ENCODE data around the gene HOXB7. TPM values are rescaled to one million over a fixed set of nuclear protein-coding genes. Genes with fewer than 3 reads are reported as not detected.

The HOXB7 gene
- total RNA-seq, 1 experiment from 2014 or later = not detected

GRCh38 chr17:48592577-48592976, 18.2 kb downstream of the HOXB7 start (continued):
- TF ChIP-seq E2F1 (CRISPR knock-in tag; IDR thresholded peaks at IDR 0.05) (no peak), ERG (CRISPR knock-in tag; IDR thresholded peaks at IDR 0.05) (no peak)

GRCh38 chr17:48592057-48592514, 18.7 kb downstream of the HOXB7 start:
- Mint-ChIP-seq H3K9me3 (no peaks in the 10 kb centered on the region), H3K27me3 (ENCODE audit: low read depth) (peaks cover 100% of the 10 kb centered on the region; the same call in 1 of the 2 replicates), H3K4me1 (peaks cover 51% of the 10 kb centered on the region), H3K27ac (no peak overlapping the region), H3K36me3 (peaks cover 2% of the 10 kb centered on the region; the same call in 1 of the 2 replicates), H3K4me3 (no peak overlapping the region)
- DNase-seq (ENCODE audit: low spot score) (no peak), ATAC-seq (no peak)
- ChIA-PET CTCF (interaction anchor here (0.7 to 2.5 kb wide), 8 partner anchors 8 to 284 kb away, joined by 3 to 15 read pairs (median 7); partner anchors contain the start of gene HOXB8), POLR2A (no interaction called here)
- no peak for TF ChIP-seq RORB (CRISPR knock-in tag; IDR thresholded peaks at IDR 0.05)
- no peak for TF ChIP-seq ATF2 (CRISPR knock-in tag; IDR thresholded peaks at IDR 0.05; ENCODE audit: borderline replicate concordance, low read depth)
- TF ChIP-seq CDX4 (CRISPR knock-in tag; IDR thresholded peaks at IDR 0.05; ENCODE audit: borderline replicate concordance) = no peak
- TF ChIP-seq NR2C2 (CRISPR knock-in tag; IDR thresholded peaks at IDR 0.05) = no peak
- no peak for TF ChIP-seq SP1 (CRISPR knock-in tag; conservative IDR thresholded peaks at IDR 0.05)
- TF ChIP-seq ZNF423 (CRISPR knock-in tag; IDR thresholded peaks at IDR 0.05) = no peak

GRCh38 chr17:48591255-48592056, 19.4 kb downstream of the HOXB7 start:
- no peak for ATAC-seq
- peaks cover 2% of the 10 kb centered on the region; the same call in 1 of the 2 replicates for H3K36me3 Mint-ChIP-seq
- TF ChIP-seq IRF1 (CRISPR knock-in tag; IDR thresholded peaks at IDR 0.05) (no peak), GRHL2 (CRISPR knock-in tag; IDR thresholded peaks at IDR 0.05; ENCODE audit: insufficient replicate concordance, severe bottlenecking) (no peak), TEAD4 (CRISPR knock-in tag; IDR thresholded peaks at IDR 0.05) (no peak), ZNF317 (CRISPR knock-in tag; IDR thresholded peaks at IDR 0.05; ENCODE audit: borderline replicate concordance, low read depth) (no peak), ELF4 (CRISPR knock-in tag; IDR thresholded peaks at IDR 0.05; ENCODE audit: low read depth) (no peak)
- no peaks in the 10 kb centered on the region for H3K9me3 Mint-ChIP-seq
- POLR2A ChIA-PET = no interaction called here
- CTCF ChIA-PET = interaction anchor here (1.0 to 2.5 kb wide), 6 partner anchors 10 to 255 kb away, joined by 3 to 15 read pairs (median 8); no protein-coding TSS in a partner anchor
- no peak for DNase-seq (ENCODE audit: low spot score)
- no peak overlapping the region for H3K4me3 Mint-ChIP-seq
- H3K27ac Mint-ChIP-seq = no peak overlapping the region
- peaks cover 100% of the 10 kb centered on the region; the same call in 1 of the 2 replicates for H3K27me3 Mint-ChIP-seq (ENCODE audit: low read depth)
- peaks cover 46% of the 10 kb centered on the region for H3K4me1 Mint-ChIP-seq
